Astrocyte of the cerebellum (primary cell): Measurements from ENCODE around the gene PPME1.

Experiments
- DNase-seq: peaks from one replicate; pipeline ENCODE4 v3.0.0-alpha.2; 2011; ENCODE audit warnings: low read depth
- H3K4me3 ChIP-seq: 2 replicates; pipeline ENCODE4 v1.5.1; 2011; ENCODE audit warnings: mild to moderate bottlenecking, low read depth, low read length, moderate library complexity
- in situ Hi-C: cut with HindIII; loops from 2 replicates; pipeline ENCODE4 v1.10.0; 2017; ENCODE audit warnings: low sequenced_read_pairs
- TF ChIP-seq, protein P1 (sequence below): IDR thresholded peaks from 2 replicates; pipeline ENCODE4 v1.5.1; 2012; ENCODE audit warnings: low read length, low read depth, moderate library complexity, mild to moderate bottlenecking; ENCODE audit errors: missing control alignments

Gene PPME1

DNA sequence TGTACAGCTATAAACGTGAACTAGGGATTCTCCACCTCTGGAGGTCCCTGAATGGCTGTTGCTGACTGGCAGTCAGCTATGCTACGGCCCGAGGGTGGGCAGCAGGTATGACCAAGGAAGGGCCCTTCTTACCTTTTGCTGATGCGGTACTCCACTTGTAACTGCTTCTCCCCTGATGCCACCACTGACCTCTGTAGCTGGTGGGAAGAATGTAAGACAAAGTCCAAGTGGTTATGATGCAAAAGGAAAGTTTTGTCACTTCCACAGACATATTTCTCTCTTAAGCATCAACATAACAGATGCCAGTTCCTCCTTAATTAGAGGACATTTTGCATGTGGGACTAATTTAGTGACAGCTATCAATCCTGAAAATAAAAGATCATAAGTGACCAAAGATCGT lies 108.2 kb downstream of the PPME1 start:
- in situ Hi-C loops: no loop called here
- H3K4me3 ChIP-seq: no peak overlapping the region
- DNase-seq: no peak
- TF ChIP-seq, protein P1, sequence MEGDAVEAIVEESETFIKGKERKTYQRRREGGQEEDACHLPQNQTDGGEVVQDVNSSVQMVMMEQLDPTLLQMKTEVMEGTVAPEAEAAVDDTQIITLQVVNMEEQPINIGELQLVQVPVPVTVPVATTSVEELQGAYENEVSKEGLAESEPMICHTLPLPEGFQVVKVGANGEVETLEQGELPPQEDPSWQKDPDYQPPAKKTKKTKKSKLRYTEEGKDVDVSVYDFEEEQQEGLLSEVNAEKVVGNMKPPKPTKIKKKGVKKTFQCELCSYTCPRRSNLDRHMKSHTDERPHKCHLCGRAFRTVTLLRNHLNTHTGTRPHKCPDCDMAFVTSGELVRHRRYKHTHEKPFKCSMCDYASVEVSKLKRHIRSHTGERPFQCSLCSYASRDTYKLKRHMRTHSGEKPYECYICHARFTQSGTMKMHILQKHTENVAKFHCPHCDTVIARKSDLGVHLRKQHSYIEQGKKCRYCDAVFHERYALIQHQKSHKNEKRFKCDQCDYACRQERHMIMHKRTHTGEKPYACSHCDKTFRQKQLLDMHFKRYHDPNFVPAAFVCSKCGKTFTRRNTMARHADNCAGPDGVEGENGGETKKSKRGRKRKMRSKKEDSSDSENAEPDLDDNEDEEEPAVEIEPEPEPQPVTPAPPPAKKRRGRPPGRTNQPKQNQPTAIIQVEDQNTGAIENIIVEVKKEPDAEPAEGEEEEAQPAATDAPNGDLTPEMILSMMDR: no peak

DNA sequence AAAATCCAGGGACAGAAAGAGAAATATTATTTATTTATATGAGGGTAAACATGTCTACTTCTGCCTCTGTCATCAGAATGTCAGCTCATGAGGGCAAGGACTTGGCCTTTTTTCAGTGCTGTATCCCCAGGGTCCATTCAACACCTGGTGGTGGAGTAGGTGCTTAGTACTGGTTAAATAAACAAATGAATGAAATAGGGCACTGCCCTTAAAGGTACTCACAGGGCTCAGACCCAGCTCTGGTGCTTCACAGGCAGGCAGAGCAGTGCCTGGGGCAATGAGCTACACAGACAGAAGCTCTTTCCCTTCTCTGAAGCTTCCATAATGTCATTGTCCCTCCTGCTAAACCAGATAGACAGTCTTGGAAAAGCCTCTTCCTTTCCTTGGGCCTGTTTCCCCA lies 109.4 kb downstream of the PPME1 start:
- in situ Hi-C loops: no loop called here
- no peak overlapping the region for H3K4me3 ChIP-seq
- DNase-seq: no peak
- TF ChIP-seq, protein P1: no peak

DNA sequence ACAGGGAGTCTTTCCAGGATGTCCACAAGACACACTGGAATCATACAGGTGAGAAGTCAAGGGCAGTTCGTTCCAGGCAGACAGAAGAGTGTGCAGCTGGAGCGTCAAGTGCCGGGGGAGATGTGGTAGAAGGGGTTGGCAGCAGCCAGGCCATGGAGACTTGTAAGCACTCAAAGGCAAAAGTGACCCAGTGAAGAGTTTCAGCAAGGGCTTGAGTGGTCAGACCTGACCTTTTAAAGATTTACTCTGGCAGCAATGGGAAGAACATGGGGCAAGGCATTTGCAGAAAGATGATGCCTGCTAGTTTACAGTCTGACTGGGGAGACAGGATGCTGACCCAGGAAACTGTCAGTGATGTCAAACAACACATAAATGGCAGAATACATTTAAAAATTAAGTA lies 111.3 kb downstream of the PPME1 start:
- in situ Hi-C loops: no loop called here
- no peak for DNase-seq
- TF ChIP-seq, protein P1: no peak

DNA sequence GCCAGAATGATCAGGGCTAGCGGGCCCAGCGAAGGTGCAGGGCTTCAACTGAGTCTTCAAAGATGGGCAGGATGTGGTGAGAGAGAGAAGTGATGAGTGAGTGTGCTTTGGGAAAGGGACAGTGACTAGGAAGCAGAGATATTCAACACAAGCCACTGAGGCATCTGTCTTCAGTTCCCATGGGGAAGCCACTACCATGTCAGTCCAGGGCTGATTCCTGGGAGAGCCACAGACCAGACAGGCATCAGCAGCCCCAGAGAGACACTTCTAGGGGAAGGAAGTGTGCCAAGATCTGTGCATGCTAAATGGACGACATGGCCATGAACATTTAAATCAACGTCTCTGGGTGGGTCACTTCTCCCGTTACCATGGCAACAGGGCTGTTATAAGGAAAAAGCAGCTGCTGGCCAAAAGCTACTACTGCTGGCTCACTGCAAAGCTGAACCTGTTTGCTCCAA lies 111.9 kb downstream of the PPME1 start:
- DNase-seq: no peak
- TF ChIP-seq, protein P1: no peak
- no peak overlapping the region for H3K4me3 ChIP-seq
- in situ Hi-C loops: no loop called here

More for the DNA sequence above, 111.3 kb downstream of the PPME1 start:
- H3K4me3 ChIP-seq: no peak overlapping the region

DNA sequence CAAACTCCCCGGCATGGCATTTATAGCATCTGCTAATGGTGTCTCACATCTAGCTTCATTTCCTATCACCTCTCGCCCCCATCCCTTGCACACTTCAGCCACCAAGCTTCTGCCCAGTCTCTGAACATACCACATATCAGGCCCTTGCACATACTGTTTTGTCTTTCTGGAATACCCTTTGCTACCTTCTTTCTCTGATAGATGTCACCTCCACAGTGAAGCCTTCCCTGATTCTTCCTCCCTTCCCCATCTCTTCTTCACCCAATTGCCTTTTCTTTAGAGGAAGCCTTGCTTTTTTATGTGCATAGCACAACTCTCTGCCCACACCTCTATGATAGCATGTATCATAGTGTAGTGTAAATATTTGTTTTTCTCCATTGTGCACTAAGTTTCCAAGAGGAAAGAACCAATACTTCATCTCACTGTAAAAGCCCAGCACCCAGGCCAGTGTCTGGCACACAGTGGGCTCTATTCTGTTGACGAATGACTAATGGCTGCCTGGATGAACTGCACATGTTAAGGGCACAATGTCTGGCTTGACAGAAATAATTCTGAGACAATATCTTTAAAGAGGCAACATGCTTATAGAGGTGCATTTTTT lies 112.6 kb downstream of the PPME1 start:
- TF ChIP-seq, protein P1: no peak
- DNase-seq: no peak
- no peak overlapping the region for H3K4me3 ChIP-seq
- in situ Hi-C loops: no loop called here

DNA sequence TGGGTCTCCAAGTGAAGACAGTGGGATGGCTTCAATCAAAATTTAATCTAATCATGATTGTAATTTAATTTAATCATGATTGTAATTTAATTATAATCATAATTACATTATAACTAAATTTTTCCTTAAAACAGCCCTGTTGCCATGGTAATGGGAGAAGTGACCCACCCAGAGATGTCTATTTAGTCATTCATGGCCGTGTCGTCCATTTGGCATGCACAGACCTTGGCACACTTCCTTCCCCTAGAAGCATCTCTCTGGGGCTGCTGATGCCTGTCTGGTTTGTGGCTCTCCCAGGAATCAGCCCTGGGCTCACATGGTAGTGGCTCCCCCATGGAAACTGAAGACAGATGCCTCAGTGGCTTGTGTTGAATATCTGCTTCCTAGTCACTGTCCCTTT lies 113.4 kb downstream of the PPME1 start:
- in situ Hi-C loops: no loop called here
- DNase-seq: no peak
- no peak overlapping the region for H3K4me3 ChIP-seq
- TF ChIP-seq, protein P1: no peak
